Measurements from ENCODE around the gene CLTC. TPM values are rescaled to one million over a fixed set of nuclear protein-coding genes. Genes with fewer than 3 reads are reported as not detected.

Gene CLTC
- total RNA-seq, 2 donors from 2014 or later, result 202 to 206 TPM

- H3K9me3 ChIP-seq, result no peaks in the 10 kb centered on the region
- TF ChIP-seq POLR2AphosphoS5 (IDR thresholded peaks at IDR 0.05), result peak; percentile 39
- no peak for TF ChIP-seq POLR2A (IDR thresholded peaks at IDR 0.05)
- no peak for TF ChIP-seq CTCF (IDR thresholded peaks at IDR 0.05)
- H3K27ac ChIP-seq, result no peak overlapping the region
- DNase-seq (ENCODE audit: low spot score), result no peak
- no peaks in the 10 kb centered on the region for H3K36me3 ChIP-seq
- H3K4me1 ChIP-seq (replicated peaks), result no peaks in the 10 kb centered on the region
- H3K4me3 ChIP-seq, result no peak overlapping the region
- intact Hi-C loops (cut with DNase I), result no loop called here
- WGBS, result 85% methylated on average over 5 of the region's 5 CpGs
- H3K27me3 ChIP-seq (replicated peaks; ENCODE audit: insufficient read depth), result no peaks in the 10 kb centered on the region
Observed at GRCh38 chr17:59734226-59734625, 114.5 kb downstream of the CLTC start.

- TF ChIP-seq POLR2AphosphoS5 (IDR thresholded peaks at IDR 0.05) (no peak), POLR2A (IDR thresholded peaks at IDR 0.05) (no peak), CTCF (IDR thresholded peaks at IDR 0.05) (no peak)
- no peaks in the 10 kb centered on the region for H3K4me1 ChIP-seq (replicated peaks)
- intact Hi-C loops (cut with DNase I), result no loop called here
- no peak for DNase-seq (ENCODE audit: low spot score)
- no peaks in the 10 kb centered on the region for H3K27me3 ChIP-seq (replicated peaks; ENCODE audit: insufficient read depth)
- no peak overlapping the region for H3K4me3 ChIP-seq
- no peak overlapping the region for H3K27ac ChIP-seq
- no peaks in the 10 kb centered on the region for H3K36me3 ChIP-seq
- 81% methylated on average over 3 of the region's 3 CpGs for WGBS
- H3K9me3 ChIP-seq, result no peaks in the 10 kb centered on the region
Observed at GRCh38 chr17:59737324-59737723, 117.6 kb downstream of the CLTC start.

- H3K27ac ChIP-seq, result no peak overlapping the region
- H3K27me3 ChIP-seq (replicated peaks; ENCODE audit: insufficient read depth), result no peaks in the 10 kb centered on the region
- H3K4me3 ChIP-seq, result no peak overlapping the region
- no peak for TF ChIP-seq CTCF (IDR thresholded peaks at IDR 0.05)
- TF ChIP-seq POLR2AphosphoS5 (IDR thresholded peaks at IDR 0.05), result no peak
- TF ChIP-seq POLR2A (IDR thresholded peaks at IDR 0.05), result no peak
- intact Hi-C loops (cut with DNase I), result no loop called here
- no peak for DNase-seq (ENCODE audit: low spot score)
- no peaks in the 10 kb centered on the region for H3K4me1 ChIP-seq (replicated peaks)
- no peaks in the 10 kb centered on the region for H3K36me3 ChIP-seq
- no peaks in the 10 kb centered on the region for H3K9me3 ChIP-seq
- 99% methylated on average over 4 of the region's 4 CpGs for WGBS
Observed at GRCh38 chr17:59743842-59744241, 124.1 kb downstream of the CLTC start.

- Histone ChIP-seq H3K27ac (no peak overlapping the region), H3K4me1 (replicated peaks) (no peaks in the 10 kb centered on the region), H3K9me3 (no peaks in the 10 kb centered on the region), H3K27me3 (replicated peaks; ENCODE audit: insufficient read depth) (no peaks in the 10 kb centered on the region), H3K4me3 (no peak overlapping the region), H3K36me3 (no peaks in the 10 kb centered on the region)
- intact Hi-C loops (cut with DNase I), result no loop called here
- no peak for TF ChIP-seq CTCF (IDR thresholded peaks at IDR 0.05)
- no peak for TF ChIP-seq POLR2A (IDR thresholded peaks at IDR 0.05)
- DNase-seq (ENCODE audit: low spot score), result no peak
- 93% methylated on average over 2 of the region's 2 CpGs for WGBS
Observed at GRCh38 chr17:59745040-59745439, 125.3 kb downstream of the CLTC start.

Other genes starting within 250 kb of the CLTC start
- gene DHX40, start 54.3 kb upstream of the CLTC start, total RNA-seq, result 10 to 100 TPM; 43.7 to 53.7 TPM
- 10 to 100 TPM; 29.1 to 38.3 TPM for gene PTRH2, start 87.5 kb downstream of the CLTC start, total RNA-seq
- gene VMP1, start 87.8 kb downstream of the CLTC start, total RNA-seq, result 100 to 1,000 TPM; 175 to 203 TPM

Data from prostate gland (tissue), 2 donors.